HCT116 (cell line): ENCODE measurements around the gene EEF1E1. TPM values are rescaled to one million over a fixed set of nuclear protein-coding genes. Genes with fewer than 3 reads are reported as not detected.

Experiments used
- ATAC-seq: fragments of 200-7000 bp; cut with Tn5 transposase; 2 replicates; pipeline ENCODE4 v1.9.1; 2020; ENCODE audit warnings: mild to moderate bottlenecking, moderate library complexity
- BruUV-seq: library from RNA; stranded (reverse); fragments of 400-500 nt; replicated peaks from 2 replicates; lab custom pipeline; 2021; lab: Mats Ljungman, UMichigan
- CTCF ChIA-PET: fragments of 300-600 bp; sonication (Branson Sonifier 250); formaldehyde crosslinking; loops from one replicate; lab custom pipeline; 2021; ENCODE audit warnings: antibody characterized with exemption; lab: Charles Lee
- POLR2A ChIA-PET: fragments of 300-600, 350-600 bp; sonication (Branson Sonifier 250); formaldehyde crosslinking; loops from one replicate; lab custom pipeline; 2021; ENCODE audit warnings: antibody characterized with exemption; lab: Charles Lee
- RAD21 ChIA-PET, 2 experiments: fragments of 300-600 bp; sonication (Branson Sonifier 250); formaldehyde crosslinking; loops; one replicate each; lab custom pipeline; 2023; ENCODE audit warnings: low total read pairs in 2 of 2; ENCODE audit not compliant: uncharacterized antibody in 2 of 2, unreplicated experiment in 2 of 2, low non-redundant PET in 1 of 2; lab: Charles Lee
- DNase-seq: peaks from one replicate; pipeline ENCODE4 v3.0.0-alpha.2; 2010; ENCODE audit warnings: low read depth, low spot score
- H2AFZ ChIP-seq: fragments of 200-600 bp; shearing (Covaris generic), sonication (generic); 2 replicates; pipeline ENCODE4 v1.6.1; 2017; ENCODE audit warnings: low read depth, mixed run types, mixed read lengths, antibody characterized with exemption, low read length; ENCODE audit not compliant: poor library complexity, severe bottlenecking
- H3K27ac ChIP-seq: 2 replicates; pipeline ENCODE4 v1.5.1; 2012; ENCODE audit warnings: low read depth, low read length
- H3K27me3 ChIP-seq: fragments of 200-600 bp; sonication (generic); 2 replicates; pipeline ENCODE4 v1.6.1; 2016; ENCODE audit warnings: mixed run types, low read length, mixed read lengths; ENCODE audit not compliant: insufficient read depth
- H3K36me3 ChIP-seq, 2 experiments: fragments of 200-500 bp in 1 of 2; fragments of 200-600 bp in 1 of 2; sonication (Bioruptor generic) in 1 of 2; sonication (generic) in 1 of 2; 2 replicates each; pipeline versions ENCODE4 v1.5.1 to v1.6.1; 2014 to 2016; ENCODE audit warnings: low read length in 2 of 2, inconsistent platforms in 1 of 2, mixed read lengths in 1 of 2, mixed run types in 1 of 2; ENCODE audit not compliant: insufficient read depth in 2 of 2, control insufficient read depth in 1 of 2
- H3K4me1 ChIP-seq, 2 experiments: fragments of 200-600 bp in 1 of 2; sonication (generic) in 1 of 2; 2 replicates each; pipeline versions ENCODE4 v1.5.1 to v1.6.1; 2012 to 2017; ENCODE audit warnings: low read length in 2 of 2, inconsistent platforms in 1 of 2, mild to moderate bottlenecking in 1 of 2, mixed read lengths in 1 of 2, mixed run types in 1 of 2, moderate library complexity in 1 of 2; ENCODE audit not compliant: insufficient read depth in 2 of 2, control insufficient read depth in 1 of 2
- H3K4me2 ChIP-seq: fragments of 200-600 bp; sonication (generic); 2 replicates; pipeline ENCODE4 v1.6.1; 2017; ENCODE audit warnings: mixed run types, low read length, mixed read lengths
- H3K4me3 ChIP-seq, 2 experiments: fragments of 200-600 bp in 1 of 2; sonication (generic) in 1 of 2; replicated peaks in 1 of 2; 2 replicates each; pipeline ENCODE4 v1.5.1; 2011 to 2016; ENCODE audit warnings: low read length in 2 of 2, control low read depth in 1 of 2, low read depth in 1 of 2, mild to moderate bottlenecking in 1 of 2, mixed read lengths in 1 of 2, mixed run types in 1 of 2
- H3K79me2 ChIP-seq: fragments of 200-600 bp; sonication (generic); 2 replicates; pipeline ENCODE4 v1.6.1; 2017; ENCODE audit warnings: mild to moderate bottlenecking, mixed run types, low read length, moderate library complexity, mixed read lengths; ENCODE audit not compliant: insufficient read depth
- H3K9ac ChIP-seq: fragments of 200-600 bp; sonication (generic); 2 replicates; pipeline ENCODE4 v1.6.1; 2016; ENCODE audit warnings: low read length, mixed read lengths
- H3K9me2 ChIP-seq: fragments of 200-600 bp; sonication (generic), shearing (Covaris generic); 2 replicates; pipeline ENCODE4 v1.6.1; 2017; ENCODE audit warnings: mixed run types, mild to moderate bottlenecking, moderate library complexity; ENCODE audit not compliant: insufficient read depth
- H3K9me3 ChIP-seq, 2 experiments: fragments of 200-500 bp in 1 of 2; fragments of 200-600 bp in 1 of 2; sonication (Bioruptor generic) in 1 of 2; sonication (generic) in 1 of 2; 2 replicates each; pipeline ENCODE4 v1.6.1; 2014 to 2017; ENCODE audit warnings: low read length in 2 of 2, mixed read lengths in 2 of 2, inconsistent platforms in 1 of 2, low read depth in 1 of 2, mild to moderate bottlenecking in 1 of 2, mixed run types in 1 of 2, moderate library complexity in 1 of 2; ENCODE audit not compliant: control insufficient read depth in 1 of 2, insufficient read depth in 1 of 2
- H4K20me1 ChIP-seq: fragments of 200-600 bp; sonication (generic), shearing (Covaris generic); 2 replicates; pipeline ENCODE4 v1.6.1; 2017; ENCODE audit warnings: mixed run types, mild to moderate bottlenecking, moderate library complexity; ENCODE audit not compliant: insufficient read depth
- CEBPB ChIP-seq: IDR thresholded peaks from 2 replicates; pipeline ENCODE4 v1.6.1; 2012; ENCODE audit warnings: low read depth
- EGR1 ChIP-seq: IDR thresholded peaks from 2 replicates; pipeline ENCODE4 v1.6.1; 2012; ENCODE audit warnings: low read depth
- ELF1 ChIP-seq: IDR thresholded peaks from 2 replicates; pipeline ENCODE4 v1.6.1; 2012; ENCODE audit warnings: low read depth, borderline replicate concordance
- EZH2 ChIP-seq: fragments of 200-600 bp; sonication (generic); IDR thresholded peaks from 2 replicates; pipeline ENCODE4 v1.6.1; 2017; ENCODE audit warnings: antibody characterized with exemption, mixed run types
- EZH2phosphoT487 ChIP-seq: fragments of 200-600 bp; IDR thresholded peaks from 2 replicates; pipeline ENCODE4 v1.6.1; 2018; ENCODE audit warnings: antibody characterized with exemption, borderline replicate concordance
- POLR2A ChIP-seq: IDR thresholded peaks from 2 replicates; pipeline ENCODE4 v1.7.0; 2011; ENCODE audit warnings: borderline replicate concordance; ENCODE audit not compliant: insufficient read depth, insufficient read length; ENCODE audit errors: extremely low read depth
- POLR2AphosphoS5 ChIP-seq: IDR thresholded peaks from 2 replicates; pipeline ENCODE4 v1.6.1; 2011; ENCODE audit warnings: mild to moderate bottlenecking, low read depth, low read length, moderate library complexity
- REST ChIP-seq: IDR thresholded peaks from 2 replicates; pipeline ENCODE4 v1.6.1; 2012; ENCODE audit warnings: low read depth
- SIN3A ChIP-seq: IDR thresholded peaks from 2 replicates; pipeline ENCODE4 v1.6.1; 2012; ENCODE audit warnings: low read depth
- SRF ChIP-seq: IDR thresholded peaks from 2 replicates; pipeline ENCODE4 v1.6.1; 2012; ENCODE audit warnings: low read depth
- TCF7L2 ChIP-seq: IDR thresholded peaks from 2 replicates; pipeline ENCODE4 v1.7.0; 2011; ENCODE audit warnings: borderline replicate concordance, inconsistent platforms; ENCODE audit not compliant: insufficient read depth, insufficient read length; ENCODE audit errors: extremely low read depth
- YY1 ChIP-seq: IDR thresholded peaks from 2 replicates; pipeline ENCODE4 v1.6.1; 2011; ENCODE audit warnings: low read length, low read depth, moderate library complexity, mild to moderate bottlenecking; ENCODE audit not compliant: insufficient replicate concordance; ENCODE audit errors: extremely low read depth
- ZBTB33 ChIP-seq: IDR thresholded peaks from 2 replicates; pipeline ENCODE4 v1.6.1; 2011; ENCODE audit warnings: mild to moderate bottlenecking, low read length, moderate library complexity; ENCODE audit not compliant: insufficient replicate concordance; ENCODE audit errors: extremely low read depth
- ZNF274 ChIP-seq: fragments of 200-500 bp; sonication (Bioruptor generic); IDR thresholded peaks from 2 replicates; pipeline ENCODE4 v1.6.1; 2014; ENCODE audit warnings: mild to moderate bottlenecking, low read depth, low read length, inconsistent platforms
- intact Hi-C: fragments of 100-400 bp; cut with micrococcal nuclease; formaldehyde crosslinking; loops from 2 replicates; pipeline ENCODE4 v1.10.0; 2022
- total RNA-seq: library from RNA; stranded (reverse); gene quantifications from one replicate; pipeline ENCODE4 v1.2.1, GENCODE V29; 2021; ENCODE audit not compliant: unreplicated experiment
- TF ChIP-seq, protein P1 (sequence below): IDR thresholded peaks from 2 replicates; pipeline ENCODE4 v1.6.1; 2012
- TF ChIP-seq, protein P2 (sequence below): IDR thresholded peaks from 2 replicates; pipeline ENCODE4 v1.6.1; 2012

EEF1E1 gene
- total RNA-seq, 1 experiment from 2014 or later = 69.7 TPM

- DNase-seq (no peak), ATAC-seq (no peak)
- H3K79me2 ChIP-seq = peaks cover 6% of the 10 kb centered on the region; the same call in 1 of the 2 replicates
- H3K4me2 ChIP-seq = no peak overlapping the region
- no peak overlapping the region for H3K4me3 ChIP-seq
- H3K27me3 ChIP-seq = no peaks in the 10 kb centered on the region
- H3K9me3 ChIP-seq = no peaks in the 10 kb centered on the region
- H3K27ac ChIP-seq = no peak overlapping the region
- intact Hi-C loops = no loop called here
- H2AFZ ChIP-seq = no peak overlapping the region
- H4K20me1 ChIP-seq = no peaks in the 10 kb centered on the region
- BruUV-seq = no TSS peak
- no peaks in the 10 kb centered on the region for H3K9me2 ChIP-seq
- H3K4me1 ChIP-seq = peaks cover 5 to 13% of the 10 kb centered on the region in 2 experiments
- POLR2A ChIA-PET = no interaction called here
- TF ChIP-seq SIN3A (no peak), EZH2 (no peak), TCF7L2 (no peak), REST (no peak), YY1 (no peak), ZBTB33 (no peak), EGR1 (no peak), SRF (no peak), POLR2A (no peak), CEBPB (no peak), ELF1 (no peak), ZNF274 (no peak), EZH2phosphoT487 (no peak), POLR2AphosphoS5 (no peak)
- TF ChIP-seq, protein P1, sequence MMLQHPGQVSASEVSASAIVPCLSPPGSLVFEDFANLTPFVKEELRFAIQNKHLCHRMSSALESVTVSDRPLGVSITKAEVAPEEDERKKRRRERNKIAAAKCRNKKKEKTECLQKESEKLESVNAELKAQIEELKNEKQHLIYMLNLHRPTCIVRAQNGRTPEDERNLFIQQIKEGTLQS = no peak
- TF ChIP-seq, protein P2, sequence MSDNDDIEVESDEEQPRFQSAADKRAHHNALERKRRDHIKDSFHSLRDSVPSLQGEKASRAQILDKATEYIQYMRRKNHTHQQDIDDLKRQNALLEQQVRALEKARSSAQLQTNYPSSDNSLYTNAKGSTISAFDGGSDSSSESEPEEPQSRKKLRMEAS = no peak
- TF ChIP-seq, all 23 proteins: peak for 0
- CTCF ChIA-PET = no interaction called here
- RAD21 ChIA-PET = no interaction called here
- H3K36me3 ChIP-seq = peaks cover 3 to 4% of the 10 kb centered on the region in 2 experiments; a peak in 2 of 4 replicates
- no peak overlapping the region for H3K9ac ChIP-seq
Observed at GRCh38 chr6:8060346-8060745, 42.0 kb downstream of the EEF1E1 start.
